B cell (primary cell): Measurements from ENCODE around the gene PDE6B.

Experiments
- EZH2 ChIP-seq: IDR thresholded peaks from 2 replicates; pipeline ENCODE4 v1.6.1; 2012; ENCODE audit warnings: borderline replicate concordance, low read depth, mild to moderate bottlenecking, moderate library complexity, low read length; ENCODE audit not compliant: insufficient read depth, poor library complexity, severe bottlenecking
- TF ChIP-seq, protein P1 (sequence below): fragments of 200-600 bp; IDR thresholded peaks from one replicate; pipeline ENCODE4 v1.8.0; 2022; ENCODE audit warnings: antibody characterized with exemption, mild to moderate bottlenecking

DNA sequence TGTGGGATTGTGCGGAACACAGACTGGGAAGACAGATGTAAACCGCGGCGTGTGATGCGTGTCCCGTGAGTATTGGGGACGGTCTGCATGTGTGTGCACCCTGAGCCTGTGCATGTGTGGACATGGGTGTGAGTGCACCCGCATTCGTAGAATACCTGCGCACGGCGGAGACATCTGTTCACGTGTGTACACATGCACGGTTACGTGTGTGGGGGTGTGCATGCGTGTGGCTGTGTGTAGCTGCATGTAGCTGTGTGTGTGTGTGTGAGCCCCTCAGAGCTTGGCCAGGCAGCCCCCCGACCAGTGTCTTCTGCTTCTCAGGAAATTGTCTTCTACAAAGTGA, 29.1 kb downstream of the PDE6B start:
- TF ChIP-seq, protein P1, sequence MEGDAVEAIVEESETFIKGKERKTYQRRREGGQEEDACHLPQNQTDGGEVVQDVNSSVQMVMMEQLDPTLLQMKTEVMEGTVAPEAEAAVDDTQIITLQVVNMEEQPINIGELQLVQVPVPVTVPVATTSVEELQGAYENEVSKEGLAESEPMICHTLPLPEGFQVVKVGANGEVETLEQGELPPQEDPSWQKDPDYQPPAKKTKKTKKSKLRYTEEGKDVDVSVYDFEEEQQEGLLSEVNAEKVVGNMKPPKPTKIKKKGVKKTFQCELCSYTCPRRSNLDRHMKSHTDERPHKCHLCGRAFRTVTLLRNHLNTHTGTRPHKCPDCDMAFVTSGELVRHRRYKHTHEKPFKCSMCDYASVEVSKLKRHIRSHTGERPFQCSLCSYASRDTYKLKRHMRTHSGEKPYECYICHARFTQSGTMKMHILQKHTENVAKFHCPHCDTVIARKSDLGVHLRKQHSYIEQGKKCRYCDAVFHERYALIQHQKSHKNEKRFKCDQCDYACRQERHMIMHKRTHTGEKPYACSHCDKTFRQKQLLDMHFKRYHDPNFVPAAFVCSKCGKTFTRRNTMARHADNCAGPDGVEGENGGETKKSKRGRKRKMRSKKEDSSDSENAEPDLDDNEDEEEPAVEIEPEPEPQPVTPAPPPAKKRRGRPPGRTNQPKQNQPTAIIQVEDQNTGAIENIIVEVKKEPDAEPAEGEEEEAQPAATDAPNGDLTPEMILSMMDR, result no peak
- TF ChIP-seq EZH2, result no peak
